HCT116 (cell line): ENCODE measurements around the gene GALR2.
A peak's percentile ranks its signal among the peaks of the same experiment; 100 is the strongest.

Experiments used
- CTCF ChIP-seq, 3 experiments: fragments of 200-600 bp in 1 of 3; sonication (generic) in 1 of 3; IDR thresholded peaks in 2 of 3; conservative IDR thresholded peaks in 1 of 3; 2 replicates each; pipeline ENCODE4 v1.5.1; 2012 to 2017; ENCODE audit warnings: low read depth in 2 of 3, low read length in 2 of 3, antibody characterized with exemption in 1 of 3, borderline replicate concordance in 1 of 3, control low read depth in 1 of 3, mild to moderate bottlenecking in 1 of 3, mixed read lengths in 1 of 3, mixed run types in 1 of 3, moderate library complexity in 1 of 3; ENCODE audit not compliant: insufficient read depth in 1 of 3
- EZH2 ChIP-seq: fragments of 200-600 bp; sonication (generic); IDR thresholded peaks from 2 replicates; pipeline ENCODE4 v1.6.1; 2017; ENCODE audit warnings: antibody characterized with exemption, mixed run types
- EZH2phosphoT487 ChIP-seq: fragments of 200-600 bp; IDR thresholded peaks from 2 replicates; pipeline ENCODE4 v1.6.1; 2018; ENCODE audit warnings: antibody characterized with exemption, borderline replicate concordance
- JUND ChIP-seq: IDR thresholded peaks from 2 replicates; pipeline ENCODE4 v1.6.1; 2012
- POLR2A ChIP-seq: IDR thresholded peaks from 2 replicates; pipeline ENCODE4 v1.7.0; 2011; ENCODE audit warnings: borderline replicate concordance; ENCODE audit not compliant: insufficient read depth, insufficient read length; ENCODE audit errors: extremely low read depth
- POLR2AphosphoS5 ChIP-seq: IDR thresholded peaks from 2 replicates; pipeline ENCODE4 v1.6.1; 2011; ENCODE audit warnings: mild to moderate bottlenecking, low read depth, low read length, moderate library complexity
- RAD21 ChIP-seq: IDR thresholded peaks from 2 replicates; pipeline ENCODE4 v1.6.1; 2012; ENCODE audit warnings: low read depth, mild to moderate bottlenecking
- SRF ChIP-seq: IDR thresholded peaks from 2 replicates; pipeline ENCODE4 v1.6.1; 2012; ENCODE audit warnings: low read depth
- TF ChIP-seq, protein P1 (sequence below): IDR thresholded peaks from 2 replicates; pipeline ENCODE4 v1.6.1; 2012; ENCODE audit warnings: low read depth
- TF ChIP-seq, protein P2 (sequence below): IDR thresholded peaks from 2 replicates; pipeline ENCODE4 v1.6.1; 2012

- TF ChIP-seq POLR2AphosphoS5, result no peak
- peak; percentile 68 for TF ChIP-seq RAD21
- TF ChIP-seq, protein P1, sequence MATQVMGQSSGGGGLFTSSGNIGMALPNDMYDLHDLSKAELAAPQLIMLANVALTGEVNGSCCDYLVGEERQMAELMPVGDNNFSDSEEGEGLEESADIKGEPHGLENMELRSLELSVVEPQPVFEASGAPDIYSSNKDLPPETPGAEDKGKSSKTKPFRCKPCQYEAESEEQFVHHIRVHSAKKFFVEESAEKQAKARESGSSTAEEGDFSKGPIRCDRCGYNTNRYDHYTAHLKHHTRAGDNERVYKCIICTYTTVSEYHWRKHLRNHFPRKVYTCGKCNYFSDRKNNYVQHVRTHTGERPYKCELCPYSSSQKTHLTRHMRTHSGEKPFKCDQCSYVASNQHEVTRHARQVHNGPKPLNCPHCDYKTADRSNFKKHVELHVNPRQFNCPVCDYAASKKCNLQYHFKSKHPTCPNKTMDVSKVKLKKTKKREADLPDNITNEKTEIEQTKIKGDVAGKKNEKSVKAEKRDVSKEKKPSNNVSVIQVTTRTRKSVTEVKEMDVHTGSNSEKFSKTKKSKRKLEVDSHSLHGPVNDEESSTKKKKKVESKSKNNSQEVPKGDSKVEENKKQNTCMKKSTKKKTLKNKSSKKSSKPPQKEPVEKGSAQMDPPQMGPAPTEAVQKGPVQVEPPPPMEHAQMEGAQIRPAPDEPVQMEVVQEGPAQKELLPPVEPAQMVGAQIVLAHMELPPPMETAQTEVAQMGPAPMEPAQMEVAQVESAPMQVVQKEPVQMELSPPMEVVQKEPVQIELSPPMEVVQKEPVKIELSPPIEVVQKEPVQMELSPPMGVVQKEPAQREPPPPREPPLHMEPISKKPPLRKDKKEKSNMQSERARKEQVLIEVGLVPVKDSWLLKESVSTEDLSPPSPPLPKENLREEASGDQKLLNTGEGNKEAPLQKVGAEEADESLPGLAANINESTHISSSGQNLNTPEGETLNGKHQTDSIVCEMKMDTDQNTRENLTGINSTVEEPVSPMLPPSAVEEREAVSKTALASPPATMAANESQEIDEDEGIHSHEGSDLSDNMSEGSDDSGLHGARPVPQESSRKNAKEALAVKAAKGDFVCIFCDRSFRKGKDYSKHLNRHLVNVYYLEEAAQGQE, result no peak
- TF ChIP-seq EZH2, result no peak
- no peak for TF ChIP-seq EZH2phosphoT487
- TF ChIP-seq, protein P2, sequence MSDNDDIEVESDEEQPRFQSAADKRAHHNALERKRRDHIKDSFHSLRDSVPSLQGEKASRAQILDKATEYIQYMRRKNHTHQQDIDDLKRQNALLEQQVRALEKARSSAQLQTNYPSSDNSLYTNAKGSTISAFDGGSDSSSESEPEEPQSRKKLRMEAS, result no peak
- peak in 2 of 3 experiments; percentile 46 to 56; a peak in 5 of 6 replicates for TF ChIP-seq CTCF (IDR thresholded peaks at IDR 0.05 in 2 of 3, conservative IDR thresholded peaks at IDR 0.05 in 1 of 3; ENCODE audit: borderline replicate concordance in 1 of 3, insufficient read depth in 1 of 3, low read depth in 2 of 3, low read length in 2 of 3)
- TF ChIP-seq JUND, result no peak
- TF ChIP-seq SRF, result no peak
- TF ChIP-seq POLR2A, result no peak
These were observed 32.9 kb downstream of the GALR2 start for GRCh38 chr17:76107509-76107908.
